Spleen (tissue), 7 donors: ENCODE data around the gene NCDN.

ENCODE experiments used
- POLR2A ChIP-seq, 3 donors: fragments of 450-650 bp; IDR thresholded peaks; one replicate each; pipeline ENCODE4 v1.5.1; 2017; ENCODE audit warnings: antibody characterized with exemption in 3 of 3, mild to moderate bottlenecking in 1 of 3
- TF ChIP-seq, protein P1 (sequence below), 11 experiments: fragments of 200-600 bp in 7 of 11; fragments of 450-650 bp in 4 of 11; sonication (generic) in 4 of 11; IDR thresholded peaks in 8 of 11; conservative IDR thresholded peaks in 3 of 11; 1 replicate in 7 of 11; 2 replicates in 4 of 11; pipeline versions ENCODE4 v1.4.0 to v1.8.0; 2016 to 2021; ENCODE audit warnings: antibody characterized with exemption in 11 of 11, inconsistent platforms in 4 of 11, mild to moderate bottlenecking in 1 of 11
- donor health status: DM: no; HTN: no; CAD: no; lungs with moderate emphysema.
- donor health status: DM: no; HTN: no; CAD: no.
- donor health status: DM: no; HTN: no; CAD: no.

DNA sequence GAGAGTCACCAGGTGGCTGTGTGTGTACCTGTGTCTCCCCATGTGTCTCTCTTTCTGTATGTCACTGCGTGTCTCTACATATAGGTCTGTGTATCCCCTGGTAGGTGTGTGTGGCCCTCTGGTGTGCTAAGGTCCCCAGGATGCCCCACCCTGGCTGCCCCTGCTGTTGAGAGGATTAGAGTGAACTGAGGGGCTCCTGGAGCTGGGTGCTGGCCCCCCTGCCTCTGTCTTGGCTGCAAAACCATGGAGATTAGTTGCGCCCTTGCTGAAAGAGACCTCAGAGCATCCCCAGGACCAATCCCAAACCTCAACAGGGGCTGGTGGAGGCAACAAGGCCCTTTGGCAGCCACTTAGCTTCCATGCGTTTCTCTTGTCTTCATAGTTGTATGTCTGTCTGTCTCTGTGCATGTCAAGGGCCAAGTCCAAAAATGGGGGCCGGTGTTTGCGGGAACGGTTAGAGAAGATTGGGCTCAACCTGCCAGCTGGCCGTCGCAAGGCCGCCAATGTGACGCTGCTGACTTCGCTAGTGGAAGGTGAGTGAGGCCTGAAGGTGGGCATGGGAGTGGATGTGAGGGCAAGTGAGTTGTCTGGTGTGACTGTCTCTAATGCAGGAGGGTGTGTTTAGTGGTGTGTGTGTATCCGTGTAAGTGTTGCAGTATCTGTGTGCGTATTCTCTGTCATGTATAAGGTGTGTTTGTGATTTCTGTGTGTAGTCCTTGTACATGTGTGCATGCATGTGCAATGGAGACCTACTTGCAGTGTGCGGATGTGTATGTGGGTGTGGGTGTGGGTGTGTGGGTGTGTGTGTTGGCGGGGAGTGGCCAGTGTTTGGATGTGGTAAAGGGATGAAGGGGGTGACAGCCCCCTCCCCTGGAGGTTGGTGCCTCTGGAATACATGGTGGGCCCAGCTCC is 32.2 kb downstream of the NCDN start:
- TF ChIP-seq, protein P1, sequence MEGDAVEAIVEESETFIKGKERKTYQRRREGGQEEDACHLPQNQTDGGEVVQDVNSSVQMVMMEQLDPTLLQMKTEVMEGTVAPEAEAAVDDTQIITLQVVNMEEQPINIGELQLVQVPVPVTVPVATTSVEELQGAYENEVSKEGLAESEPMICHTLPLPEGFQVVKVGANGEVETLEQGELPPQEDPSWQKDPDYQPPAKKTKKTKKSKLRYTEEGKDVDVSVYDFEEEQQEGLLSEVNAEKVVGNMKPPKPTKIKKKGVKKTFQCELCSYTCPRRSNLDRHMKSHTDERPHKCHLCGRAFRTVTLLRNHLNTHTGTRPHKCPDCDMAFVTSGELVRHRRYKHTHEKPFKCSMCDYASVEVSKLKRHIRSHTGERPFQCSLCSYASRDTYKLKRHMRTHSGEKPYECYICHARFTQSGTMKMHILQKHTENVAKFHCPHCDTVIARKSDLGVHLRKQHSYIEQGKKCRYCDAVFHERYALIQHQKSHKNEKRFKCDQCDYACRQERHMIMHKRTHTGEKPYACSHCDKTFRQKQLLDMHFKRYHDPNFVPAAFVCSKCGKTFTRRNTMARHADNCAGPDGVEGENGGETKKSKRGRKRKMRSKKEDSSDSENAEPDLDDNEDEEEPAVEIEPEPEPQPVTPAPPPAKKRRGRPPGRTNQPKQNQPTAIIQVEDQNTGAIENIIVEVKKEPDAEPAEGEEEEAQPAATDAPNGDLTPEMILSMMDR (IDR thresholded peaks at IDR 0.05 in 8 of 11, conservative IDR thresholded peaks at IDR 0.05 in 3 of 11): no peak
- no peak for TF ChIP-seq POLR2A (IDR thresholded peaks at IDR 0.05)
